HG03571 (cell line): ENCODE data around the gene NBPF1.
"Not testable (repeated sequence)": the region's sequence is repeated elsewhere in the genome, so short reads cannot be mapped to it uniquely, and the experiment has no call there.

Experiments
- ATAC-seq: cut with Tn5 transposase; IDR thresholded peaks from one replicate; pipeline ENCODE4 v1.9.1; 2021; ENCODE audit not compliant: unreplicated experiment

The NBPF1 gene

GRCh38 chr1:16613185-16614147 is at the start of gene NBPF1:
NBPF1 (minus strand) TSS chr1:16613564.
- peak; percentile 84 for ATAC-seq

DNA sequence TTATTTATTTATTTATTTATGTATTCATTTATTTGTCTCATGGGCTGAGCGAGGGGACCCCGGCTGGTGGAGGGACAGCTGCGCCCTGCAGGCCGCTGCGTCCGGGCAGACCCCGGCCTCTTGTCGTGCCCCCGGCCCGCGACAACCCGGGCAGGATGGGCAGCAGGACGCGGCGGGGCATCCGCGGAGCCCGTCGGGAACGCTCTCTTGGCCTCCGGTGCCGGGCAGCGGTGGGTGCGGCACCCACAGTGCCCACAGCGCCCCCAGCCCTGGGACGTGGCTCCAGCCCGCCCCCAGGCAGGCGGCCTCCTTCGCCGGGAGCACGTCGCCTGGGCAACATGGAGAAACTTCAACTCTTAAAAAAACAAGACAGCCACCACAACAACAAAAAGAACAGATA is 44.9 kb upstream of the NBPF1 start:
- not testable (repeated sequence) for ATAC-seq

GRCh38 chr1:16656981-16657683 is 43.8 kb upstream of the NBPF1 start:
- ATAC-seq = not testable (repeated sequence)

DNA sequence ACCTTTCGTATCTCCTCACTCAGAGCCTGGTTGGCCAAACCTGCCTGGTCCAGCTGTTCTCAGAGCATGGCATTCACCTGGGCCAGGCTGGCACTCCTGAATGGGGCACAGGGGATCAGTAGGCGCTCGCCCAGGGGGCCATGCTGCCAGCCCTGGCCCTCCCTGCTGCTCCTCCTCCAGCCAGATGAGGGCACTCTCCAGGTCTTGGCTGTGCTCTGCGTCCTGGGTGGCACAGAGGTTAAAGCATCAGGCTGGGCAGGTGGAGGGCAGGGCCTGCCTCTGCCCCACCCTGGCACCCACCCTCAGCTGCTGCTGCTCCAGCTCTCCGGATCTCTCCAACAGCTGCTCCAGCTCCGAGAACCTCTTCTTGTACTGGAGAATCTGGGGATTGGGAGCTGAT is 43.2 kb upstream of the NBPF1 start:
- ATAC-seq = not testable (repeated sequence)

DNA sequence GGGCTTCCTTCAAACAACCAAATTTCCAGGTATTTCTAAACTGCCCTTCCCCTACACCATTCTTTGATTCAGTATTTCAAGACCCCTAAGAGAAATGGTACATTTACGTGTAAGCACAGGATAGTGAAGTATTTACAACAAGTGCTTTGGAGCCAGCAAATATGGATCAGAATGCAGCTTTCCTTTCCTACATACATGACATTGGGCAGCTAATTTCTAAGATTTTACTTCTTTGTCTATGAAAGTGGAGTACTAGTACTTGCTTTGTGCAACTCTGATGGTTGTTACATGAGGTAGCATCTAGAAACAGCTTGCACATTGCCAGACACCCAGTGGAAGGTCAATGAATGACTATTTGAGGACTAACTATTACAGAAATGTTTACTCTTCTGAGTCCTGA is 38.2 kb upstream of the NBPF1 start:
- not testable (repeated sequence) for ATAC-seq

- not testable (repeated sequence) for ATAC-seq
These were observed 36.6 kb upstream of the NBPF1 start for GRCh38 chr1:16649960-16650359.

DNA sequence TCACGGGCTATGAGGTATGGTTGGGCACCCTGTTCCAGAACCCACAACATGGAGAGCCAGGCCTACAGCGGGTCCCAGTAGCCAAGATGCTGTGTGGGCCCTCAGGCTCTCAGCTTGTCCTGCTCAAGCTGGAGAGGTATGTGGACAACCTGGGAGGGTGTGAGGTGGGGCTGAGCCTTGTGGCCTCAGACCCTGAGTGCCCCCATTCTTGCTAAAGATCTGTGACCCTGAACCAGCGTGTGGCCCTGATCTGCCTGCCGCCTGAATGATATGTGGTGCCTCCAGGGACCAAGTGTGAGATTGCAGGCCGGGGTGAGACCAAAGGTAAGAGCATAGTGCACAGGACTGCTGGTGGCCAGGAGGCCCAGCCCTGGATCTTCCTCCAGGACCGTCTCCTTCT is 36.0 kb upstream of the NBPF1 start:
- ATAC-seq = not testable (repeated sequence)

GRCh38 chr1:16648756-16649155 is 35.4 kb upstream of the NBPF1 start:
- ATAC-seq = not testable (repeated sequence)

DNA sequence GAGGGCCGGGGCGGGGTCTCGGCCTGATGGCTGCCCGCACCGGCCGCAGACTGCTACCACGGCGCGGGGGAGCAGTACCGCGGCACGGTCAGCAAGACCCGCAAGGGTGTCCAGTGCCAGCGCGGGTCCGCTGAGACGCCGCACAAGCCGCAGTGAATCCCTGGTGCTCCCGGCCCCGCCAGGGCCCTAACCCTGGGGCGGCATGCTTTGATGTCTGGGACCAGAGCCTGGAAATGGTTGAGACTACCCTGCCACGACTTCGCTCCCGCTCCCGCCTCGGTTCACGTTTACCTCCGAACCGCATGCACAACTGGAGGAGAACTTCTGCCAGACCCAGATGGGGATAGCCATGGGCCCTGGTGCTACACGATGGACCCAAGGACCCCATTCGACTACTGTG is 34.9 kb upstream of the NBPF1 start:
- not testable (repeated sequence) for ATAC-seq

- ATAC-seq = not testable (repeated sequence)
These were observed 34.1 kb upstream of the NBPF1 start for GRCh38 chr1:16647179-16648176.

DNA sequence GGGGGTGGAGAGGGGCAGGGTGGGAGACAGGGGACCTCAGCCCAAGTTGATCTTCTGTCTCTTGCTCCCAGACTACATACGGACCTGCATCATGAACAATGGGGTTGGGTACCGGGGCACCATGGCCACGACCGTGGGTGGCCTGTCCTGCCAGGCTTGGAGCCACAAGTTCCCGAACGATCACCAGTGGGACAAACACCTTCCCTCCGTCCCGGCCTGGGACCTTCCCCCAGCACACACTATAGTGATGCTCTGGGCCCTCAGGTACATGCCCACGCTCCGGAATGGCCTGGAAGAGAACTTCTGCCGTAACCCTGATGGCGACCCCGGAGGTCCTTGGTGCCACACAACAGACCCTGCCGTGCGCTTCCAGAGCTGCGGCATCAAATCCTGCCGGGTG is 33.4 kb upstream of the NBPF1 start:
- ATAC-seq = not testable (repeated sequence)

DNA sequence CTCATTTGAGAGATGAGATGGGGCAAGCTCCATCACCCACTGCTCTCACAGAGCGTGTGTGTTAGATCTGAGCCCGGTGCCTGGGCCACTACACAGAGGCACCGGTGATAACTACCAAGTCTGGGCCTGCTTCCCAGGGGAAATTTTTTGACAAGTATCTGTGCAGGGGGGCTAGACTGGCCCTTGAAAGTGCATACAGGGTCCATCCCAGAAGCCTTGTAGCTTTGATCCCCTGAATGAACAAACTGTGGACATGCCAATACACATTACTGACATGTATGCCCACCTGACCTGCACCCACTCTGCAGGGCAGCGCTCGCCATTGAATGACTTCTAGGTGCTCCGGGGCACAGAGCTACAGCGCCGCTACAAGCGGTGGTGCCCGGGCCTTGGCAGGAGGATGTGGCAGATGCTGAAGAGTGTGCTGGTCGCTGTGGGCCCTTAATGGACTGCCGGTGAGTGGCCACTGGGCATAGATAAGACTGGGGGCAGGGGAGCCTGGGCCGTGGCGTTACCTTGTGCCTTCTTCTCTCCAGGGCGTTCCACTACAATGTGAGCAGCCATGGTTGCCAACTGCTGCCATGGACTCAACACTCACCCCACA is 32.8 kb upstream of the NBPF1 start:
- ATAC-seq = not testable (repeated sequence)

GRCh38 chr1:16645271-16646060 is 32.1 kb upstream of the NBPF1 start:
- not testable (repeated sequence) for ATAC-seq

DNA sequence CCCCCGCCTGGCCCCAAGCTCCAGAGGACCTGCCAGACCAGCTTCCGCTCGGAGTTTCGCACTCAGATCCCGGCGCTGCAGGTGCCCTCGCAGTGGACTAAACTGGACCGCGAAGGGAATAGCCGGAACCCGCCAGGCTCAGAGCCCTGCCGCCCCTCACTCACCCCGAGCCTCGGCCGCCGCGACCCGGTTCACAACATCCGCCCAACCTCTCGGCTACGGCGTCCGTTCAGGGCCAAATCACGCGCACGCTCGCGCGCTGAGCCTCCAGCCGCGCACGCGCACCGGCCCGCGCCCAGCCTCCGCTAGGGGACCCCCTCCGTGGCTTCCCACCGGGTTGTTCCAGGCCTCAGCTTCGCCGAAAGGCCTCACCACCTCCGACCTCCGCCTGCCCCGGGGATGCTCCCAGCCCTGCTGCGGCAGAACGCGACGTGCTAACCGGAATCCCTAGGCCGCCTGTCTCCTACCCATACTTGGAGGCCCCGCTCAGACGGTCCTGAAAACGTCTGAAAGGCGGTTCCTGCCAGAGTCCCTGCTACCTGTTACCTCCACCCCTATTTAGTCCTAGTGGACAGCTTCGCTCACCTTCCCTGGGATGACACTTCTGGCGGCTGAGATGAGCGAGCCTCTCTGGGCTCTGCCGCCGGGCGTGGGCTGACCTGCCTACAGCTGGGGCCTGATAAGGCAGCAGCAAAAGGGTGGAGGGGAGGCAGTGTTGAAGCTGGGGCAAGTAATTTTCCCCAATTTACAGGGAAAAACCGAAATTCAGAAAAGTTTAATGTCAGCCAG is 31.3 kb upstream of the NBPF1 start:
- peak; percentile 73 for ATAC-seq

GRCh38 chr1:16644193-16644481 is 30.8 kb upstream of the NBPF1 start:
- peak; percentile 29 for ATAC-seq

DNA sequence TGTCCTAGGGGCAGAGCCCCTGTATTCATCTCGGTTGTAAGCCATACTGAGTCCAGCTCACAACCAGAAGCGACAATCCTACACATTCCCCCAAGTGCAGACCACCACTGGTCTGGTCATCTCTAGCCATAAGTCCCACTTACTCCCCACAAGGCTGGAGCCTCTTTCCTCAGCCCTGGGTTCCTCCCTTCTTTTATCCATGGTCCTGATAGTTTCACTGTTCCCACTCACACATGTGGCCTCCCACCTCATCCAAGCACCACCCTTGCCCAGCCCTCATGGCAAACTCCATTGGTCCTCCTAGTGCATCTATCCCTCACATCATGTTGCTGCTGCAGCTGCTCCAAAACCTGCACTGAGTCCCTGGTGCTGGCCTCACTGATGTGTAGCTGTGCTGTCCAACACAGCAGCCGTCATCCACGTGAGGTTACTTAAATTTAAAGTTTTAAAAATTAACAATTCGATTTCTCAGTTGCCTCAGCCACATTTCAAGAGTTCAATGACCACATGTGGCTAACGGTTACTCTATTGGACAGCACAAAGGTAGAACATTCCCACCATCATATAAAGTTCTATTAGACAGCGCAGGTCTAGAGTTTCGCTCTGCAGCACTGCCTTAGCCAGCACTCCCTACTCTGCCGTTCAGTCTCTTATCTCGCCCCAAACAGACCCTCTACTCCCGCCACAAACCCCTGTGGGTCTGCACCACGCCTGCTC is 30.3 kb upstream of the NBPF1 start:
- peak; percentile 2 for ATAC-seq

DNA sequence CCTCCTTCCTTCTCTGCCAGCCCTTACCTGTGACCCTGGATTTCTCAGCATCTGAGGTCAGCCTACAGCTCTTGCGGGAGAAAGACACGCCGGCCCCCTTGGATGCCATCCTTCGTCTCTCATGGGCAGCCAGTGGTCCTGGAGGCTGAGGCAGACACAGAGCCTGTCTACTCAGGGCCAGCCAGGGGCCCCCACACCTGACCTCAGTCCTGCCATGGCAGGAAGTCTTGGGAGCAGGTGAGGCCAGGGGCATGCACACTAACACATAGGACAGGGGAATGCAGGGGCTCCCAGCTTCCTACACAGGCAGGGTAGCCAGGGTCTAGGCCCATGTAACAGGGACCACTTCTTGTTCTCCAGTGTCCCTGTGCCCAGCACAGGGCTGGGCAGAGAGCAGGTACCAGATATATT is 29.6 kb upstream of the NBPF1 start:
- ATAC-seq = not testable (repeated sequence)
